AG09319 (cell line): Measurements from ENCODE around the gene SLC17A9.

Experiments
- DNase-seq: peaks from one replicate; pipeline ENCODE4 v3.0.0-alpha.2; 2010; ENCODE audit warnings: low read depth; ENCODE audit errors: extremely low read depth
- TF ChIP-seq, protein P1 (sequence below): IDR thresholded peaks from 2 replicates; pipeline ENCODE4 v1.5.1; 2011; ENCODE audit warnings: low read depth, mild to moderate bottlenecking, inconsistent platforms, low read length, moderate library complexity

Gene SLC17A9

GRCh38 chr20:63017076-63017825, 64.7 kb downstream of the SLC17A9 start:
- DNase-seq, result no peak
- TF ChIP-seq, protein P1, sequence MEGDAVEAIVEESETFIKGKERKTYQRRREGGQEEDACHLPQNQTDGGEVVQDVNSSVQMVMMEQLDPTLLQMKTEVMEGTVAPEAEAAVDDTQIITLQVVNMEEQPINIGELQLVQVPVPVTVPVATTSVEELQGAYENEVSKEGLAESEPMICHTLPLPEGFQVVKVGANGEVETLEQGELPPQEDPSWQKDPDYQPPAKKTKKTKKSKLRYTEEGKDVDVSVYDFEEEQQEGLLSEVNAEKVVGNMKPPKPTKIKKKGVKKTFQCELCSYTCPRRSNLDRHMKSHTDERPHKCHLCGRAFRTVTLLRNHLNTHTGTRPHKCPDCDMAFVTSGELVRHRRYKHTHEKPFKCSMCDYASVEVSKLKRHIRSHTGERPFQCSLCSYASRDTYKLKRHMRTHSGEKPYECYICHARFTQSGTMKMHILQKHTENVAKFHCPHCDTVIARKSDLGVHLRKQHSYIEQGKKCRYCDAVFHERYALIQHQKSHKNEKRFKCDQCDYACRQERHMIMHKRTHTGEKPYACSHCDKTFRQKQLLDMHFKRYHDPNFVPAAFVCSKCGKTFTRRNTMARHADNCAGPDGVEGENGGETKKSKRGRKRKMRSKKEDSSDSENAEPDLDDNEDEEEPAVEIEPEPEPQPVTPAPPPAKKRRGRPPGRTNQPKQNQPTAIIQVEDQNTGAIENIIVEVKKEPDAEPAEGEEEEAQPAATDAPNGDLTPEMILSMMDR, result no peak

GRCh38 chr20:63017826-63018411, 65.4 kb downstream of the SLC17A9 start:
- TF ChIP-seq, protein P1, result no peak
- no peak for DNase-seq
